H1 (cell line): Measurements from ENCODE around the gene STAU1. TPM values are rescaled to one million over a fixed set of nuclear protein-coding genes. Genes with fewer than 3 reads are reported as not detected.

Experiments
- CTCF ChIA-PET: fragments of 300-600 bp; sonication (Branson Sonifier 250); formaldehyde crosslinking; loops from one replicate; lab custom pipeline; 2021; ENCODE audit not compliant: partially characterized antibody; lab: Charles Lee
- POLR2A ChIA-PET: fragments of 300-600 bp; sonication (Branson Sonifier 250); formaldehyde crosslinking; loops from one replicate; lab custom pipeline; 2021; ENCODE audit warnings: inconsistent platforms; ENCODE audit not compliant: partially characterized antibody; lab: Charles Lee
- DNase-seq, 2 experiments: peaks; one replicate each; pipeline versions ENCODE4 v3.0.0 to v3.0.0-alpha.2; 2010 to 2022; ENCODE audit warnings: low spot score in 2 of 2, low read depth in 1 of 2, mixed read lengths in 1 of 2
- FAIRE-seq: peaks from 2 replicates; lab custom pipeline; 2011; peaks lifted over from hg19 to GRCh38; lab: Jason Lieb, UNC
- H2AFZ ChIP-seq: 2 replicates; pipeline ENCODE4 v1.8.1; 2012; ENCODE audit warnings: low read length, inconsistent platforms
- H2AK5ac ChIP-seq: 2 replicates; pipeline ENCODE4 v1.6.1; 2013; ENCODE audit warnings: low read depth, low read length
- H2BK120ac ChIP-seq: replicated peaks from 2 replicates; pipeline ENCODE3; 2013; ENCODE audit warnings: low read depth, low read length, inconsistent platforms
- H2BK12ac ChIP-seq: 2 replicates; pipeline ENCODE4 v1.6.1; 2013; ENCODE audit warnings: low read depth, low read length
- H2BK15ac ChIP-seq: 2 replicates; pipeline ENCODE4 v1.6.1; 2013; ENCODE audit warnings: low read length
- H2BK20ac ChIP-seq: 2 replicates; pipeline ENCODE4 v1.6.1; 2013; ENCODE audit warnings: low read length
- H2BK5ac ChIP-seq: 2 replicates; pipeline ENCODE4 v1.6.1; 2013; ENCODE audit warnings: low read depth, low read length
- H3K14ac ChIP-seq: 2 replicates; pipeline ENCODE4 v1.6.1; 2013; ENCODE audit warnings: inconsistent platforms; ENCODE audit not compliant: insufficient read length
- H3K18ac ChIP-seq: 2 replicates; pipeline ENCODE4 v1.6.1; 2013; ENCODE audit warnings: low read length; ENCODE audit errors: extremely low read depth
- H3K23ac ChIP-seq: 2 replicates; pipeline ENCODE4 v1.6.1; 2013; ENCODE audit warnings: inconsistent platforms; ENCODE audit not compliant: insufficient read length
- H3K23me2 ChIP-seq: 2 replicates; pipeline ENCODE4 v1.6.1; 2013; ENCODE audit warnings: low read depth, low read length
- H3K27ac ChIP-seq: 2 replicates; pipeline ENCODE4 v1.6.1; 2011; ENCODE audit warnings: low read depth, low read length, inconsistent platforms
- H3K27me3 ChIP-seq, 4 experiments: replicated peaks in 1 of 4; 1 replicate in 1 of 4; 2 replicates in 3 of 4; pipeline versions ENCODE4 v1.6.1 to v1.8.1; 2011 to 2013; ENCODE audit warnings: low read length in 3 of 4, mild to moderate bottlenecking in 3 of 4, inconsistent platforms in 2 of 4, mixed read lengths in 2 of 4, moderate library complexity in 1 of 4; ENCODE audit not compliant: control insufficient read depth in 3 of 4, insufficient read depth in 3 of 4; ENCODE audit errors: extremely low read depth in 1 of 4
- H3K36me3 ChIP-seq, 4 experiments: 2 replicates each; pipeline versions ENCODE4 v1.6.1 to v1.8.1; 2011 to 2013; ENCODE audit warnings: mild to moderate bottlenecking in 4 of 4, low read length in 3 of 4, moderate library complexity in 2 of 4, control low read depth in 1 of 4, inconsistent platforms in 1 of 4; ENCODE audit not compliant: insufficient read depth in 4 of 4, control insufficient read depth in 2 of 4
- H3K4ac ChIP-seq: replicated peaks from 2 replicates; pipeline ENCODE3; 2013; ENCODE audit warnings: low read length, low read depth, mixed read lengths, inconsistent platforms; ENCODE audit not compliant: insufficient read length
- H3K4me1 ChIP-seq, 4 experiments: replicated peaks in 1 of 4; 1 replicate in 1 of 4; 2 replicates in 3 of 4; pipeline versions ENCODE4 v1.6.1 to v1.8.1; 2011 to 2013; ENCODE audit warnings: low read length in 3 of 4, inconsistent platforms in 2 of 4, mixed read lengths in 1 of 4; ENCODE audit not compliant: insufficient read depth in 4 of 4, control insufficient read depth in 3 of 4
- H3K4me2 ChIP-seq, 2 experiments: 2 replicates each; pipeline versions ENCODE4 v1.6.1 to v1.8.1; 2011 to 2013; ENCODE audit warnings: low read depth in 2 of 2, low read length in 2 of 2, control low read depth in 1 of 2, inconsistent platforms in 1 of 2, mild to moderate bottlenecking in 1 of 2; ENCODE audit not compliant: insufficient read depth in 1 of 2
- H3K4me3 ChIP-seq, 4 experiments: fragments of 200-600, 300-600 bp in 1 of 4; sonication (generic), shearing (Covaris generic), sonication (Bioruptor Twin) in 1 of 4; 2 replicates each; pipeline versions ENCODE4 v1.5.1 to v1.8.1; 2011 to 2016; ENCODE audit warnings: low read length in 4 of 4, low read depth in 3 of 4, control low read depth in 2 of 4, inconsistent platforms in 2 of 4, mild to moderate bottlenecking in 2 of 4, mixed read lengths in 1 of 4, moderate library complexity in 1 of 4; ENCODE audit not compliant: insufficient read depth in 2 of 4; ENCODE audit errors: extremely low read depth in 1 of 4
- H3K56ac ChIP-seq: replicated peaks from 2 replicates; pipeline ENCODE3; 2013; ENCODE audit warnings: low read depth, mild to moderate bottlenecking, mixed read lengths, low read length, inconsistent platforms; ENCODE audit not compliant: insufficient read length
- H3K79me1 ChIP-seq: 2 replicates; pipeline ENCODE4 v1.6.1; 2013; ENCODE audit warnings: low read depth, low read length, control low read depth
- H3K79me2 ChIP-seq, 2 experiments: 2 replicates each; pipeline versions ENCODE4 v1.6.1 to v1.8.1; 2012 to 2013; ENCODE audit warnings: low read length in 2 of 2, mild to moderate bottlenecking in 2 of 2, inconsistent platforms in 1 of 2; ENCODE audit not compliant: insufficient read depth in 2 of 2, control insufficient read depth in 1 of 2
- H3K9ac ChIP-seq, 4 experiments: replicated peaks in 1 of 4; 1 replicate in 1 of 4; 2 replicates in 3 of 4; pipeline versions ENCODE4 v1.6.1 to v1.8.1; 2011 to 2013; ENCODE audit warnings: low read depth in 3 of 4, low read length in 3 of 4, control low read depth in 2 of 4, mild to moderate bottlenecking in 2 of 4, moderate library complexity in 2 of 4, inconsistent platforms in 1 of 4; ENCODE audit errors: extremely low read depth in 1 of 4
- H3K9me3 ChIP-seq, 2 experiments: 2 replicates each; pipeline versions ENCODE4 v1.6.1 to v1.8.1; 2012 to 2013; ENCODE audit warnings: mild to moderate bottlenecking in 2 of 2, moderate library complexity in 2 of 2, control low read depth in 1 of 2, inconsistent platforms in 1 of 2, low read depth in 1 of 2, low read length in 1 of 2, mixed read lengths in 1 of 2; ENCODE audit not compliant: insufficient read depth in 2 of 2
- H4K20me1 ChIP-seq, 2 experiments: replicated peaks in 1 of 2; 2 replicates each; pipeline versions ENCODE3 to v1.8.1; 2011 to 2013; ENCODE audit warnings: inconsistent platforms in 2 of 2, low read length in 2 of 2, mild to moderate bottlenecking in 1 of 2; ENCODE audit not compliant: insufficient read depth in 2 of 2, control insufficient read depth in 1 of 2
- H4K5ac ChIP-seq: 2 replicates; pipeline ENCODE4 v1.6.1; 2013; ENCODE audit warnings: low read length, low read depth, mixed read lengths, inconsistent platforms; ENCODE audit not compliant: insufficient read length
- H4K8ac ChIP-seq: 2 replicates; pipeline ENCODE4 v1.8.0; 2013; ENCODE audit warnings: mild to moderate bottlenecking, moderate library complexity, low read length, inconsistent platforms; ENCODE audit not compliant: insufficient read depth; ENCODE audit errors: extremely low read depth
- H4K91ac ChIP-seq: replicated peaks from 2 replicates; pipeline ENCODE3; 2013; ENCODE audit warnings: low read length, mixed read lengths, inconsistent platforms; ENCODE audit not compliant: insufficient read length
- ATF3 ChIP-seq: IDR thresholded peaks from 2 replicates; pipeline ENCODE4 v1.6.1; 2011; ENCODE audit warnings: low read depth, mild to moderate bottlenecking, low read length; ENCODE audit not compliant: insufficient read depth
- BCL11A ChIP-seq, 2 experiments: IDR thresholded peaks; one replicate each; pipeline ENCODE4 v1.6.1; 2011; ENCODE audit warnings: low read depth in 2 of 2, low read length in 2 of 2, mild to moderate bottlenecking in 2 of 2
- EGR1 ChIP-seq: IDR thresholded peaks from 2 replicates; pipeline ENCODE4 v1.6.1; 2011; ENCODE audit warnings: low read depth, low read length, borderline replicate concordance
- FOSL1 ChIP-seq: IDR thresholded peaks from 2 replicates; pipeline ENCODE4 v1.6.1; 2011; ENCODE audit warnings: mild to moderate bottlenecking, low read depth, low read length, moderate library complexity; ENCODE audit not compliant: insufficient read depth
- KDM1A ChIP-seq: fragments of 200-600, 300-600 bp; sonication (generic); IDR thresholded peaks from 2 replicates; pipeline ENCODE4 v1.7.1; 2016; ENCODE audit warnings: mild to moderate bottlenecking, low read length, borderline replicate concordance
- RFX5 ChIP-seq: IDR thresholded peaks from 2 replicates; pipeline ENCODE4 v1.6.1; 2011; ENCODE audit warnings: low read depth, low read length, improper control_type of control experiment, borderline replicate concordance
- SIN3A ChIP-seq, 2 experiments: IDR thresholded peaks in 1 of 2; conservative IDR thresholded peaks in 1 of 2; 2 replicates each; pipeline ENCODE4 v1.6.1; 2011 to 2012; ENCODE audit warnings: low read length in 2 of 2, improper control_type of control experiment in 1 of 2, low read depth in 1 of 2, mild to moderate bottlenecking in 1 of 2
- polyA plus RNA-seq, 7 experiments: library from polyadenylated mRNA; depleted of rRNA in 3 of 7; stranded (reverse) in 5 of 7; unstranded in 2 of 7; fragments of >200 nt in 5 of 7; fragments of 200-250 nt in 2 of 7; gene quantifications; 1 replicate in 5 of 7; 2 replicates in 1 of 7; 4 replicates in 1 of 7; pipeline versions ENCODE4 v1.2.1 to v1.2.3, GENCODE V29; 2011 to 2013; ENCODE audit warnings: missing spikeins in 2 of 7, mixed read lengths in 2 of 7
- total RNA-seq: library from RNA; stranded (reverse); fragmentation: NEBNext Ultra II Directional; extraction: Animal tissue kit (Norgen Biotek cat#: 25700); gene quantifications from 2 replicates; pipeline ENCODE4 v1.2.1, GENCODE V29; 2021

STAU1 gene
- total and polyA plus RNA-seq, 2 of the 8 experiments (the other 6 are each of a cell fraction or from before 2014, with no cell fraction given), result 41.4 to 107 TPM

GRCh38 chr20:49138431-49138830 is 49.7 kb downstream of the STAU1 start:
- peaks cover 0 to 2% (median 0%) of the 10 kb centered on the region in 4 experiments; a peak in 1 of 7 replicates for H3K4me1 ChIP-seq
- H2AFZ ChIP-seq, result no peak overlapping the region
- no peak for TF ChIP-seq RFX5
- TF ChIP-seq ATF3, result no peak
- TF ChIP-seq SIN3A (conservative IDR thresholded peaks at IDR 0.05 in 1 of 2, IDR thresholded peaks at IDR 0.05 in 1 of 2; ENCODE audit: low read depth in 1 of 2, low read length in 2 of 2), result no peak
- no peak for TF ChIP-seq FOSL1
- no peak for TF ChIP-seq KDM1A
- TF ChIP-seq EGR1, result no peak
- TF ChIP-seq BCL11A (IDR thresholded peaks at IDR 0.05; ENCODE audit: low read depth in 2 of 2, low read length in 2 of 2), result no peak
- H4K8ac ChIP-seq, result no peak overlapping the region
- H4K91ac ChIP-seq, result no peak overlapping the region
- no peak overlapping the region for H2BK5ac ChIP-seq
- H3K9me3 ChIP-seq, result no peaks in the 10 kb centered on the region
- H3K4ac ChIP-seq, result no peak overlapping the region
- no peak overlapping the region for H3K4me3 ChIP-seq
- no peak overlapping the region for H3K18ac ChIP-seq
- H3K79me1 ChIP-seq, result no peaks in the 10 kb centered on the region
- H3K14ac ChIP-seq, result no peak overlapping the region
- H3K56ac ChIP-seq, result no peak overlapping the region
- no peak overlapping the region for H2BK120ac ChIP-seq
- peaks cover 0 to 8% (median 2%) of the 10 kb centered on the region in 4 experiments; a peak in 5 of 8 replicates for H3K36me3 ChIP-seq
- no peak overlapping the region for H2BK12ac ChIP-seq
- H4K20me1 ChIP-seq, result peaks cover 3 to 4% of the 10 kb centered on the region in 2 experiments
- H3K23ac ChIP-seq, result no peak overlapping the region
- FAIRE-seq (no peak), DNase-seq (no peak)
- no peak overlapping the region for H4K5ac ChIP-seq
- H2BK15ac ChIP-seq, result no peak overlapping the region
- CTCF ChIA-PET, result interaction anchor here (0.6 to 5.4 kb wide), 6 partner anchors 8 to 102 kb away, joined by 3 to 23 read pairs (median 4); no protein-coding TSS in a partner anchor
- H2BK20ac ChIP-seq, result no peak overlapping the region
- H3K4me2 ChIP-seq, result no peak overlapping the region
- POLR2A ChIA-PET, result interaction anchor here (0.6 to 0.7 kb wide), 2 partner anchors 43 to 101 kb away, joined by 3 to 4 read pairs; no protein-coding TSS in a partner anchor
- no peak overlapping the region for H2AK5ac ChIP-seq
- 0 out of 2 replicates have a peak, but pooled peaks cover 2% of the 10 kb centered on the region for H3K23me2 ChIP-seq
- no peak overlapping the region for H3K9ac ChIP-seq
- peaks cover 0 to 8% of the 10 kb centered on the region in 2 experiments; a peak in 2 of 4 replicates for H3K79me2 ChIP-seq
- H3K27me3 ChIP-seq, result no peaks in the 10 kb centered on the region
- no peak overlapping the region for H3K27ac ChIP-seq
